OCI-LY3 (cell line): ENCODE results near the gene TMEM266.

Experiments used
- CTCF ChIP-seq: fragments of 200-600, 300-600 bp; sonication (generic); IDR thresholded peaks from 2 replicates; pipeline ENCODE4 v1.5.1; 2014; ENCODE audit warnings: antibody characterized with exemption, low read length, low read depth
- EZH2phosphoT487 ChIP-seq: fragments of 200-600 bp; shearing (Covaris generic); IDR thresholded peaks from 2 replicates; pipeline ENCODE4 v1.6.1; 2018; ENCODE audit warnings: antibody characterized with exemption, mixed run types, low read depth

- no peak for TF ChIP-seq EZH2phosphoT487
- no peak for TF ChIP-seq CTCF
Measured at GRCh38 chr15:76033438-76033837, 26.3 kb upstream of the TMEM266 start.
